Gastrocnemius medialis (tissue), 4 donors: Measurements from ENCODE around the gene PSD. TPM values are rescaled to one million over a fixed set of nuclear protein-coding genes. Genes with fewer than 3 reads are reported as not detected.

Experiments used
- ATAC-seq, 2 donors: fragments of 150-250 bp; one replicate each; pipeline ENCODE4 v1.9.1; 2016
- DNase-seq, 2 donors: peaks; one replicate each; pipeline ENCODE4 v3.0.0-alpha.2; 2019
- H3K27ac ChIP-seq, 4 donors: fragments of 200-600 bp; sonication (generic); 1 replicate in 1 of 4; 2 replicates in 3 of 4; pipeline ENCODE4 v1.5.1; 2016 to 2018; ENCODE audit warnings: mild to moderate bottlenecking in 2 of 4, moderate library complexity in 1 of 4
- H3K27me3 ChIP-seq, 3 donors: fragments of 200-600 bp; sonication (generic) in 2 of 3; 1 replicate in 1 of 3; 2 replicates in 2 of 3; pipeline versions ENCODE4 v1.5.1 to v1.6.0; 2016 to 2019; ENCODE audit warnings: mild to moderate bottlenecking in 1 of 3, moderate library complexity in 1 of 3
- H3K36me3 ChIP-seq, 2 donors: fragments of 200-600 bp; sonication (generic) in 1 of 2; one replicate each; pipeline ENCODE4 v1.5.1; 2017 to 2018
- H3K4me1 ChIP-seq, 2 donors: fragments of 200-600 bp; sonication (generic) in 1 of 2; one replicate each; pipeline ENCODE4 v1.5.1; 2016 to 2017; ENCODE audit warnings: mild to moderate bottlenecking in 2 of 2
- H3K4me3 ChIP-seq, 4 donors: fragments of 200-600 bp; sonication (generic) in 3 of 4; 1 replicate in 1 of 4; 2 replicates in 3 of 4; pipeline ENCODE4 v1.5.1; 2016 to 2019; ENCODE audit warnings: mild to moderate bottlenecking in 2 of 4
- H3K9me3 ChIP-seq, 3 donors: fragments of 200-600 bp; sonication (generic) in 2 of 3; 1 replicate in 1 of 3; 2 replicates in 2 of 3; pipeline ENCODE4 v1.5.1; 2016 to 2019
- POLR2A ChIP-seq, 2 donors: fragments of 450-650 bp; IDR thresholded peaks; one replicate each; pipeline ENCODE4 v1.6.1; 2017; ENCODE audit warnings: antibody characterized with exemption in 2 of 2, mild to moderate bottlenecking in 2 of 2, moderate library complexity in 2 of 2
- in situ Hi-C, 4 donors: fragments of 200-750 bp; cut with MboI; loops; one replicate each; pipeline versions ENCODE4 v1.15.0 to v1.8.0; 2017; ENCODE audit warnings: low sequenced_read_pairs in 4 of 4
- intact Hi-C: fragments of 100-400 bp; cut with DNase I; formaldehyde crosslinking; loops from one replicate; pipeline ENCODE4 v1.15.1; 2023; ENCODE audit warnings: low total_unique reads
- total RNA-seq, 4 donors: library from RNA; depleted of rRNA; stranded (reverse); fragments of >200 nt; gene quantifications; one replicate each; pipeline versions ENCODE4 v1.1.0 to v1.2.3, GENCODE V29; 2016
- TF ChIP-seq, protein P1 (sequence below), 5 experiments: fragments of 450-650 bp in 3 of 5; fragments of 200-600 bp in 2 of 5; sonication (generic) in 2 of 5; IDR thresholded peaks in 4 of 5; conservative IDR thresholded peaks in 1 of 5; 1 replicate in 4 of 5; 2 replicates in 1 of 5; pipeline ENCODE4 v1.5.1; 2016 to 2019; ENCODE audit warnings: antibody characterized with exemption in 5 of 5, mild to moderate bottlenecking in 3 of 5, moderate library complexity in 3 of 5

PSD gene
- total RNA-seq, 4 donors from 2014 or later = 0.35 to 2.6 TPM; not detected in 2

DNA sequence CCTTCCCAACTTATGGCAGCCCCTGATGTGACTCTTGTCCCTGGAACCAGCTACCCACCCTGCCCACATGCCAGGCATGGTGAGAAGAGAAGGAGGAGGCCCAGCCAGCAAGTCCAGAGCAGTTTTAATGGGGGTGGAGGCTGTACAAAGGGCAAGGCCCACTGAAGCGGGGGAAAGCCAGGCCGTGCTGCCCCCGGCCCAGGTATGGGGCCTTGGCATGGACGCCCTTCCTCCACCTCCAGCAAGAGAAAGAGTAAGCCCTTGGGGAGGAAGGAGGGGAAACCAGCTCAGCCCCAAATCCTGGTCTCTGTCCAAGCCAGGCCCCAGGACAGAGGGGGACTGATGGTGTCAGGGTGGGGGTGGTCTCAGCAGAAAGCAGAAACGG is 16.1 kb downstream of the PSD start:
- intact Hi-C loops (no loop called here), in situ Hi-C loops (no loop called here)
- no peak for ATAC-seq
- H3K4me1 ChIP-seq = peaks cover 10 to 12% of the 10 kb centered on the region in 2 donors
- H3K4me3 ChIP-seq = no peak overlapping the region
- no peak overlapping the region for H3K27ac ChIP-seq
- peaks cover 0 to 33% of the 10 kb centered on the region in 2 donors for H3K36me3 ChIP-seq
- TF ChIP-seq, protein P1, sequence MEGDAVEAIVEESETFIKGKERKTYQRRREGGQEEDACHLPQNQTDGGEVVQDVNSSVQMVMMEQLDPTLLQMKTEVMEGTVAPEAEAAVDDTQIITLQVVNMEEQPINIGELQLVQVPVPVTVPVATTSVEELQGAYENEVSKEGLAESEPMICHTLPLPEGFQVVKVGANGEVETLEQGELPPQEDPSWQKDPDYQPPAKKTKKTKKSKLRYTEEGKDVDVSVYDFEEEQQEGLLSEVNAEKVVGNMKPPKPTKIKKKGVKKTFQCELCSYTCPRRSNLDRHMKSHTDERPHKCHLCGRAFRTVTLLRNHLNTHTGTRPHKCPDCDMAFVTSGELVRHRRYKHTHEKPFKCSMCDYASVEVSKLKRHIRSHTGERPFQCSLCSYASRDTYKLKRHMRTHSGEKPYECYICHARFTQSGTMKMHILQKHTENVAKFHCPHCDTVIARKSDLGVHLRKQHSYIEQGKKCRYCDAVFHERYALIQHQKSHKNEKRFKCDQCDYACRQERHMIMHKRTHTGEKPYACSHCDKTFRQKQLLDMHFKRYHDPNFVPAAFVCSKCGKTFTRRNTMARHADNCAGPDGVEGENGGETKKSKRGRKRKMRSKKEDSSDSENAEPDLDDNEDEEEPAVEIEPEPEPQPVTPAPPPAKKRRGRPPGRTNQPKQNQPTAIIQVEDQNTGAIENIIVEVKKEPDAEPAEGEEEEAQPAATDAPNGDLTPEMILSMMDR (IDR thresholded peaks at IDR 0.05 in 4 of 5, conservative IDR thresholded peaks at IDR 0.05 in 1 of 5) = no peak
- TF ChIP-seq POLR2A (IDR thresholded peaks at IDR 0.05) = no peak
- no peaks in the 10 kb centered on the region for H3K9me3 ChIP-seq
- no peak for DNase-seq
- H3K27me3 ChIP-seq = peaks cover 3 to 5% (median 3%) of the 10 kb centered on the region in 3 donors

DNA sequence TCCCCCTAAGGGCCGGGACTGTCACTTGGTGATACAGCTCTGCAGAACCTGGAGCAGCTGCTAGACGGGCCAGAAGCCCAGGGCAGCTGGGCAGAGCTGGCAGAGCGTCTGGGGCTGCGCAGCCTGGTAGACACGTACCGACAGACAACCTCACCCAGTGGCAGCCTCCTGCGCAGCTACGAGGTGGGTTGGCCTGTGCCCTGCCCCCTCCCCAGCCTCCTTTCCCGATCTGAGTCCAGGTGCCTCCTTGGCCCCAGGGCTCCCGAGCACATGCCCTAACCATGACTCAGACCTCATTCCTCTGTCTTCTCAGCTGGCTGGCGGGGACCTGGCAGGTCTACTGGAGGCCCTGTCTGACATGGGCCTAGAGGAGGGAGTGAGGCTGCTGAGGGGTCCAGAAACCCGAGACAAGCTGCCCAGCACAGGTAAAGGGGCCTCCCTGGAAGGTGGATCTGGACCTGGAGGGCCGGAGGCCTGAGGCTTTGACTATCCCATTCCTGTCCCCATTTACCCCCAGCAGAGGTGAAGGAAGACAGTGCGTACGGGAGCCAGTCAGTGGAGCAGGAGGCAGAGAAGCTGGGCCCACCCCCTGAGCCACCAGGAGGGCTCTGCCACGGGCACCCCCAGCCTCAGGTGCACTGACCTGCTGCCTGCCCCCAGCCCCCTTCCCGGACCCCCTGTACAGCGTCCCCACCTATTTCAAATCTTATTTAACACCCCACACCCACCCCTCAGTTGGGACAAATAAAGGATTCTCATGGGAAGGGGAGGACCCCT is 16.7 kb downstream of the PSD start:
- TF ChIP-seq POLR2A (IDR thresholded peaks at IDR 0.05) = no peak
- TF ChIP-seq, protein P1 (IDR thresholded peaks at IDR 0.05 in 4 of 5, conservative IDR thresholded peaks at IDR 0.05 in 1 of 5) = no peak
- H3K27ac ChIP-seq = no peak overlapping the region
- in situ Hi-C loops (no loop called here), intact Hi-C loops (no loop called here)
- peaks cover 0 to 33% of the 10 kb centered on the region in 2 donors for H3K36me3 ChIP-seq
- no peak for DNase-seq
- H3K4me3 ChIP-seq = no peak overlapping the region
- peaks cover 10 to 12% of the 10 kb centered on the region in 2 donors for H3K4me1 ChIP-seq
- H3K9me3 ChIP-seq = no peaks in the 10 kb centered on the region
- H3K27me3 ChIP-seq = no peaks in the 10 kb centered on the region
- no peak for ATAC-seq

DNA sequence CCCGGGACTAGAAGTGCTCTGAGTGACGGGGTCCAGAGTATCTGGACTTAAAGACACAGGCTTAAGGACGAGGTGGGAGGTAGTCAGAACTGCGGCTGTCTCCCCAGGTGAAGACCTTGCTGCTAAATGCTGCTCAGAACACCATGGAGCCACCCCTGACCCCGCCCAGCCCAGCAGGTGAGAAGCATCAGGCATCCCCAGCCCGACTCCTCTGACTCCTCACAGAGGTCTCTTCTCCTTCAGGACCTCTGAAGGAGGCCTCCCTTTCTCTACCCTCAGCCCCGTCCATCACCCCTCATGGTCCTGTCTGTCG is 17.3 kb downstream of the PSD start:
- ATAC-seq (no peak), DNase-seq (no peak)
- Histone ChIP-seq H3K4me1 (peaks cover 10 to 14% of the 10 kb centered on the region in 2 donors), H3K4me3 (no peak overlapping the region), H3K27ac (no peak overlapping the region), H3K36me3 (peaks cover 0 to 33% of the 10 kb centered on the region in 2 donors), H3K27me3 (no peaks in the 10 kb centered on the region), H3K9me3 (no peaks in the 10 kb centered on the region)
- in situ Hi-C loops (no loop called here), intact Hi-C loops (no loop called here)
- TF ChIP-seq, protein P1 (IDR thresholded peaks at IDR 0.05 in 4 of 5, conservative IDR thresholded peaks at IDR 0.05 in 1 of 5) = no peak
- no peak for TF ChIP-seq POLR2A (IDR thresholded peaks at IDR 0.05)

DNA sequence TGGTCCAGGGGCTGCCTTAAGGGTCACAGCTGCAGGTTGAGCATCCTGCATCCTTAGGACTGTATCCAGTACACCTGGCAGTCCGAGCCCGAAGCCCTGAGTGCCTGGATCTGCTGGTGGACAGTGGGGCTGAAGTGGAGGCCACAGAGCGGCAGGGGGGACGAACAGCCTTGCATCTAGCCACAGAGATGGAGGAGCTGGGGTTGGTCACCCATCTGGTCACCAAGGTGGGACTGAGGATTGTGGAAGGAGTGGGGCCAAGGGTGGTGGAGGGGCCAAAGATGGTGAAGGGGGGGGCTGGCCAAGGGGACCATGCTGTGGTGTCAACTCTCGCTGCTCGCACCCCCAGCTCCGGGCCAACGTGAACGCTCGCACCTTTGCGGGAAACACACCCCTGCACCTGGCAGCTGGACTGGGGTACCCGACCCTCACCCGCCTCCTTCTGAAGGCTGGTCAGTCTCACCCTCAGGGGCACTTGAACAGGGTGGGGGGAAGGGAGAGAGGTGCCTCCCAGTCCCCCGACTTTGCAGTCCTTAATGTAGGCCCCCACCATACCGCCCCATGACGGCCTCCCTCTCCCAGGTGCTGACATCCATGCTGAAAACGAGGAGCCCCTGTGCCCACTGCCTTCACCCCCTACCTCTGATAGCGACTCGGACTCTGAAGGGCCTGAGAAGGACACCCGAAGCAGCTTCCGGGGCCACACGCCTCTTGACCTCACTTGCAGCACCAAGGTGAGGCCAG is 17.8 kb downstream of the PSD start:
- in situ Hi-C loops = no loop called here
- H3K27ac ChIP-seq = no peak overlapping the region
- H3K4me1 ChIP-seq = peaks cover 12 to 19% of the 10 kb centered on the region in 2 donors
- DNase-seq (no peak), ATAC-seq (no peak)
- peaks cover 0 to 33% of the 10 kb centered on the region in 2 donors for H3K36me3 ChIP-seq
- TF ChIP-seq, protein P1 (IDR thresholded peaks at IDR 0.05 in 4 of 5, conservative IDR thresholded peaks at IDR 0.05 in 1 of 5) = no peak
- TF ChIP-seq POLR2A (IDR thresholded peaks at IDR 0.05) = no peak
- no peaks in the 10 kb centered on the region for H3K9me3 ChIP-seq
- H3K4me3 ChIP-seq = no peak overlapping the region
- intact Hi-C loops = no loop called here
- no peaks in the 10 kb centered on the region for H3K27me3 ChIP-seq
